Right lobe of liver (tissue), 4 donors: ENCODE measurements around the gene MYL4.

Experiments
- POLR2A ChIP-seq: fragments of 450-650 bp; IDR thresholded peaks from one replicate; pipeline ENCODE4 v1.6.1; 2017; ENCODE audit warnings: antibody characterized with exemption, mild to moderate bottlenecking
- TF ChIP-seq, protein P1 (sequence below), 4 donors: fragments of 200-600 bp in 3 of 4; fragments of 450-650 bp in 1 of 4; IDR thresholded peaks; one replicate each; pipeline versions ENCODE4 v1.5.1 to v1.8.0; 2016 to 2022; ENCODE audit warnings: antibody characterized with exemption in 4 of 4, mild to moderate bottlenecking in 2 of 4
- donor health status: DM: no; HTN: no; CAD: no.
- donor health status: DM: no; HTN: no; CAD: no.
- donor health status: DM: no; HTN: yes; CAD: no.

DNA sequence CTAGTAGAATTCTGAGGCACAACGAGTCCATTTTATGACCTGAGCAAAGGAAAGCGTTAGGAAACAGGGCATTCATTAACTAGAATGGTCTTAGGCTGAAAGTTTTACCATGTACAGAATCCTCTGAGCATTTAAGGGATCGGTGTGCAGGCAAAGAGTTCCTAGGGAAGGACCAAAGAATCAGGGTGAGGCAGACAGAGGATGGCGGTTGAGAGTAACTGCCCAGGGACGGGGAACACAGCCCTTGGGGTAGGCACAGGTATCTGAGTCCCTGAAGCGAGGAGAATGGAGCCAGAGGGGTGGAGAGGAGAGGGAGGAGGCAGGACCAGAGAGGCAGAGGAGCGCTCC is 30.4 kb downstream of the MYL4 start:
- no peak for TF ChIP-seq POLR2A
- TF ChIP-seq, protein P1, sequence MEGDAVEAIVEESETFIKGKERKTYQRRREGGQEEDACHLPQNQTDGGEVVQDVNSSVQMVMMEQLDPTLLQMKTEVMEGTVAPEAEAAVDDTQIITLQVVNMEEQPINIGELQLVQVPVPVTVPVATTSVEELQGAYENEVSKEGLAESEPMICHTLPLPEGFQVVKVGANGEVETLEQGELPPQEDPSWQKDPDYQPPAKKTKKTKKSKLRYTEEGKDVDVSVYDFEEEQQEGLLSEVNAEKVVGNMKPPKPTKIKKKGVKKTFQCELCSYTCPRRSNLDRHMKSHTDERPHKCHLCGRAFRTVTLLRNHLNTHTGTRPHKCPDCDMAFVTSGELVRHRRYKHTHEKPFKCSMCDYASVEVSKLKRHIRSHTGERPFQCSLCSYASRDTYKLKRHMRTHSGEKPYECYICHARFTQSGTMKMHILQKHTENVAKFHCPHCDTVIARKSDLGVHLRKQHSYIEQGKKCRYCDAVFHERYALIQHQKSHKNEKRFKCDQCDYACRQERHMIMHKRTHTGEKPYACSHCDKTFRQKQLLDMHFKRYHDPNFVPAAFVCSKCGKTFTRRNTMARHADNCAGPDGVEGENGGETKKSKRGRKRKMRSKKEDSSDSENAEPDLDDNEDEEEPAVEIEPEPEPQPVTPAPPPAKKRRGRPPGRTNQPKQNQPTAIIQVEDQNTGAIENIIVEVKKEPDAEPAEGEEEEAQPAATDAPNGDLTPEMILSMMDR (IDR thresholded peaks at IDR 0.05): no peak
